Transverse colon (tissue), 4 donors: ENCODE data around the gene ENDOD1.

Experiments
- EP300 ChIP-seq: sonication (generic); formaldehyde crosslinking; IDR thresholded peaks from one replicate; pipeline ENCODE4 v1.6.1; 2017; ENCODE audit warnings: antibody characterized with exemption, low read depth
- POLR2A ChIP-seq: fragments of 450-650 bp; IDR thresholded peaks from one replicate; pipeline ENCODE4 v1.6.1; 2016; ENCODE audit warnings: antibody characterized with exemption, mild to moderate bottlenecking, moderate library complexity
- POLR2AphosphoS5 ChIP-seq, 3 donors: sonication (generic); formaldehyde crosslinking; IDR thresholded peaks; one replicate each; pipeline ENCODE4 v1.6.1; 2016; ENCODE audit warnings: antibody characterized with exemption in 3 of 3
- TF ChIP-seq, protein P1 (sequence below), 5 experiments: fragments of 200-600 bp in 3 of 5; fragments of 450-650 bp in 2 of 5; sonication (generic) in 3 of 5; IDR thresholded peaks; 1 replicate in 2 of 5; 2 replicates in 3 of 5; pipeline ENCODE4 v1.5.1; 2016 to 2017; ENCODE audit warnings: antibody characterized with exemption in 5 of 5, inconsistent platforms in 3 of 5, mild to moderate bottlenecking in 2 of 5, moderate library complexity in 1 of 5

DNA sequence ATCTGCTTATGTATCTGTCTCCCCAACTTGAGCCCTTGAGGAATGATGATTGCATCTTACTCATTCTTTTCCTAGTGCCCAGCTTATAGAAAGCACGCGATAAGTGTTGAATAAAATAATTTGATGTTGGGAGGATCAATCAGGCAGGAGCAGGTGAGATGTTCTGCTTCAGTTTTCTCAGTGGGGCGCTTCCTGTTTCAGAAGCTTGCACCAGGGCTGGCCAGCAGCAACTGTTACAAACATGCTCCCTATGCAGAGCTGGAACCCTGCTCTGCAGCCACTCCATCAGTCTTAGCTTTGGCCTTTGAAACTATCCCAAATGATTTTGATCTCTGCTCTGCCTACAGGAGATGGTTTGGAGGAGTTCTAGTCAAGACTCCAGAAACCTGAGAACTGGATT lies 3.9 kb downstream of the ENDOD1 start:
- TF ChIP-seq, protein P1, sequence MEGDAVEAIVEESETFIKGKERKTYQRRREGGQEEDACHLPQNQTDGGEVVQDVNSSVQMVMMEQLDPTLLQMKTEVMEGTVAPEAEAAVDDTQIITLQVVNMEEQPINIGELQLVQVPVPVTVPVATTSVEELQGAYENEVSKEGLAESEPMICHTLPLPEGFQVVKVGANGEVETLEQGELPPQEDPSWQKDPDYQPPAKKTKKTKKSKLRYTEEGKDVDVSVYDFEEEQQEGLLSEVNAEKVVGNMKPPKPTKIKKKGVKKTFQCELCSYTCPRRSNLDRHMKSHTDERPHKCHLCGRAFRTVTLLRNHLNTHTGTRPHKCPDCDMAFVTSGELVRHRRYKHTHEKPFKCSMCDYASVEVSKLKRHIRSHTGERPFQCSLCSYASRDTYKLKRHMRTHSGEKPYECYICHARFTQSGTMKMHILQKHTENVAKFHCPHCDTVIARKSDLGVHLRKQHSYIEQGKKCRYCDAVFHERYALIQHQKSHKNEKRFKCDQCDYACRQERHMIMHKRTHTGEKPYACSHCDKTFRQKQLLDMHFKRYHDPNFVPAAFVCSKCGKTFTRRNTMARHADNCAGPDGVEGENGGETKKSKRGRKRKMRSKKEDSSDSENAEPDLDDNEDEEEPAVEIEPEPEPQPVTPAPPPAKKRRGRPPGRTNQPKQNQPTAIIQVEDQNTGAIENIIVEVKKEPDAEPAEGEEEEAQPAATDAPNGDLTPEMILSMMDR (IDR thresholded peaks at IDR 0.05): no peak
- no peak for TF ChIP-seq POLR2AphosphoS5 (IDR thresholded peaks at IDR 0.05)
- no peak for TF ChIP-seq EP300
- TF ChIP-seq POLR2A: no peak
